ENCODE data around the gene ARPC5. TPM values are rescaled to one million over a fixed set of nuclear protein-coding genes. Genes with fewer than 3 reads are reported as not detected.

Gene ARPC5
- total RNA-seq, 1 experiment from 2014 or later, result 148 TPM

DNA sequence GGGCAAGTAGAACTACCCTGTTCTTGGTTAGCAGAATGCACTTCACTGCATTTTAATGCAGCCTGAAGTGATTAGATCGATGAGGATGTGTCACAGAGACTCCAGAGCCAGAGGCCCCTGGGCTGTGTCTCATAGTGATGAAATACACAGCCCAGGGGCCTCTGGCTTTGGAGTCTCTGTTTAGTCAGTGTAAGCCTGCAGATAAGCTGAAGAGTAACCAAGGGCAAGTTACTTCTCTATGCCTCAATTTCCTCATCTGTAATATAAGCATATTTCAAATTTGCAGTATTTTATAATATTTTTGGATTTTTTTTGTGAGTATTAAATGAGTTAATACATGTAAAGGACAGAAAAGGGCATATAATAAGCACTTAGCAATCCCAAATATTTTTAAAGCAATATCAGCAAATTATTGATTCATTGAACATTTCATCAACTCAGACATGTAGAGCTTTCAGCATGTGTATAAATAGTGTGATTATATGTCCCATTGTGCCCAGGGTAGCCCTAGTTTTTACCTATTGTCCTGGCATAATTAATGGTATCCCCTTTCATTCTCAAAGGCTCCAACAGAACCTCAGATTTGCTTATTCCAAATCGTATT, 41.1 kb upstream of the ARPC5 start:
- CTCF ChIA-PET, result no interaction called here
- no TSS peak for BruUV-seq (replicated peaks)
- no peak overlapping the region for H3K27ac Mint-ChIP-seq (ENCODE audit: unreplicated experiment)
- no peaks in the 10 kb centered on the region for H3K9me3 Mint-ChIP-seq (ENCODE audit: low read depth, unreplicated experiment)
- H3K36me3 Mint-ChIP-seq (ENCODE audit: insufficient read depth, unreplicated experiment), result no peaks in the 10 kb centered on the region
- H3K4me1 Mint-ChIP-seq (ENCODE audit: low read depth, unreplicated experiment), result no peaks in the 10 kb centered on the region
- TF ChIP-seq, protein P1, sequence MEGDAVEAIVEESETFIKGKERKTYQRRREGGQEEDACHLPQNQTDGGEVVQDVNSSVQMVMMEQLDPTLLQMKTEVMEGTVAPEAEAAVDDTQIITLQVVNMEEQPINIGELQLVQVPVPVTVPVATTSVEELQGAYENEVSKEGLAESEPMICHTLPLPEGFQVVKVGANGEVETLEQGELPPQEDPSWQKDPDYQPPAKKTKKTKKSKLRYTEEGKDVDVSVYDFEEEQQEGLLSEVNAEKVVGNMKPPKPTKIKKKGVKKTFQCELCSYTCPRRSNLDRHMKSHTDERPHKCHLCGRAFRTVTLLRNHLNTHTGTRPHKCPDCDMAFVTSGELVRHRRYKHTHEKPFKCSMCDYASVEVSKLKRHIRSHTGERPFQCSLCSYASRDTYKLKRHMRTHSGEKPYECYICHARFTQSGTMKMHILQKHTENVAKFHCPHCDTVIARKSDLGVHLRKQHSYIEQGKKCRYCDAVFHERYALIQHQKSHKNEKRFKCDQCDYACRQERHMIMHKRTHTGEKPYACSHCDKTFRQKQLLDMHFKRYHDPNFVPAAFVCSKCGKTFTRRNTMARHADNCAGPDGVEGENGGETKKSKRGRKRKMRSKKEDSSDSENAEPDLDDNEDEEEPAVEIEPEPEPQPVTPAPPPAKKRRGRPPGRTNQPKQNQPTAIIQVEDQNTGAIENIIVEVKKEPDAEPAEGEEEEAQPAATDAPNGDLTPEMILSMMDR (IDR thresholded peaks at IDR 0.05; ENCODE audit: unreplicated experiment), result no peak
- peak; percentile 8 for DNase-seq
- intact Hi-C loops (cut with micrococcal nuclease; ENCODE audit: unreplicated experiment), result no loop called here
- no peak overlapping the region for H3K4me3 Mint-ChIP-seq (ENCODE audit: low read depth, unreplicated experiment)
- H3K27me3 Mint-ChIP-seq (ENCODE audit: unreplicated experiment), result peaks cover 16% of the 10 kb centered on the region

DNA sequence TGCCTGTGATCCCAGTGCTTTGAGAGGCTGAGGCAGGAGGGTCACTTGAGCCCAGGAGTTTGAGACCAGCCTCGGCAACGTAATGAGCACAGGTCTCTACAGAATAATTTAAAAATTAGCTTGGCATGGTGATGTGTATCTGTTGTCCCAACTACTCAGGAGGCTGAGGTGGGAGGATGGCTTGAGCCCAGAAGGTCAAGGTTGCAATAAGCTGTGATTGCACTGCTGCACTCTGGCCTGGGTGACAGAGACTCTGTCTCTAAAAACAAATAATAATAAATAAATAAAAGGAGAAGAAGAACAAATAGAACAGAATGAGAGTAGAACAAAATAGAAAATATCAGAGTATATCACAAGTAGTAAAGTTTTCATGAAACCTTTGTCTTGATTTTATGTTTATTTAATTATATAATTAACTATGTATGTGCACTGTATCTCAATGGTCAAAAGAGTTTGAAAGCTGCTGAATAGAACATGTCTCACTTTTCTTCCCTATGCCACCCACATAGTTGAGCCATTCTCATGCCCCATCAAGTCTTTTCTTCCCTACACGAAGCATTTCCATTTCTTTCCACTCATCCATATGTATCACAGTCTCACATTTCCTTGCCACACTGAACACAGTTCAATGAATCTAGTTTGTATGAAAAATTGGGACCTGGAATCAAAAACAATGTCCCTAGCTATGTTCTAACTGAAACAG, 40.5 kb upstream of the ARPC5 start:
- CTCF ChIA-PET, result no interaction called here
- H3K9me3 Mint-ChIP-seq (ENCODE audit: low read depth, unreplicated experiment), result no peaks in the 10 kb centered on the region

DNA sequence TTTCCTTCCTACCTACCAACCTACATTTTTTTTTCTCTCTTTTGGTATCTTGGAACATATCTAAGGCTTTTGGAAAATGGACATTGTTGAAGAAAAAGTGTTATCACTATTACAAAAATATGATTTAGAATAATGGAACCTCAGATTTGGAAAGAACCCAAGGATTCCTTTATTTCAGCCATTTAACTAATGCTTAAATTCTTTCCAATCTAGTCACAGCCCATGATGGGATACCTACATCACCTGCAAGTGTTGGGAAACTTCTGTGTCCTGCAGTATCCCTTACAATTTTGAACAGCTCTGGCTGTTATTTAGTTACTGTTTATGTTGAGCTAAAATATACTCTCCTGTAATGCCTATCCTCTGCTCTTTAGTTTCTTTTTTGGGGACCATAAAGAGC, 39.8 kb upstream of the ARPC5 start:
- Mint-ChIP-seq H3K4me3 (ENCODE audit: low read depth, unreplicated experiment) (no peak overlapping the region), H3K27me3 (ENCODE audit: unreplicated experiment) (peaks cover 16% of the 10 kb centered on the region), H3K27ac (ENCODE audit: unreplicated experiment) (no peak overlapping the region), H3K36me3 (ENCODE audit: insufficient read depth, unreplicated experiment) (no peaks in the 10 kb centered on the region), H3K4me1 (ENCODE audit: low read depth, unreplicated experiment) (no peaks in the 10 kb centered on the region), H3K9me3 (ENCODE audit: low read depth, unreplicated experiment) (no peaks in the 10 kb centered on the region)
- TF ChIP-seq, protein P1 (IDR thresholded peaks at IDR 0.05; ENCODE audit: unreplicated experiment), result no peak
- intact Hi-C loops (cut with micrococcal nuclease; ENCODE audit: unreplicated experiment), result no loop called here
- BruUV-seq (replicated peaks), result no TSS peak
- CTCF ChIA-PET, result interaction anchor here (0.7 kb wide), 1 partner anchor 213 kb away, joined by 3 read pairs; no protein-coding TSS in a partner anchor
- no peak for DNase-seq

More for the DNA sequence above, 40.5 kb upstream of the ARPC5 start:
- BruUV-seq (replicated peaks), result no TSS peak
- intact Hi-C loops (cut with micrococcal nuclease; ENCODE audit: unreplicated experiment), result no loop called here
- no peak overlapping the region for H3K4me3 Mint-ChIP-seq (ENCODE audit: low read depth, unreplicated experiment)
- H3K27me3 Mint-ChIP-seq (ENCODE audit: unreplicated experiment), result peaks cover 16% of the 10 kb centered on the region
- TF ChIP-seq, protein P1 (IDR thresholded peaks at IDR 0.05; ENCODE audit: unreplicated experiment), result no peak
- H3K27ac Mint-ChIP-seq (ENCODE audit: unreplicated experiment), result no peak overlapping the region
- no peaks in the 10 kb centered on the region for H3K36me3 Mint-ChIP-seq (ENCODE audit: insufficient read depth, unreplicated experiment)
- H3K4me1 Mint-ChIP-seq (ENCODE audit: low read depth, unreplicated experiment), result no peaks in the 10 kb centered on the region
- no peak for DNase-seq

DNA sequence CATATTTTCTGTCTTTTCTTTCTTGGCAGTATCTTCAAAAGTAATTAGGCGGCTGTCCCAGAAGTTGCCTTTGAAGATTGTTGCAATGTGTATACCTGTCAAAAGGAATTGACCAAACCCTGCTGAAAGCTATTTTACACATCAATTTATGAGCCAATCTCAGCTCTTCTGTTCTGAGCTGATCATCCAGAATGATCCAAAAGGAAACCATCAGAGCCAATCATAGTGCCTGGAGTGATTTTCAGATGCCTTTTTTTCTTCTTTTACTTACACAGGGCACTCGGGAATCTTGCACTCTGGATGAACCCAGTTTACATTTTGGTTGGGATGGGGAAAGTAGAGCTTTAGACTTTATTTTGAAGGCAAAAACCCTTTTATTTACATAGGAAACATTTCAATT, 39.3 kb upstream of the ARPC5 start:
- BruUV-seq (replicated peaks), result no TSS peak
- TF ChIP-seq, protein P1 (IDR thresholded peaks at IDR 0.05; ENCODE audit: unreplicated experiment), result no peak
- CTCF ChIA-PET, result interaction anchor here (0.7 kb wide), 1 partner anchor 213 kb away, joined by 3 read pairs; no protein-coding TSS in a partner anchor
- no peaks in the 10 kb centered on the region for H3K9me3 Mint-ChIP-seq (ENCODE audit: low read depth, unreplicated experiment)
- H3K4me1 Mint-ChIP-seq (ENCODE audit: low read depth, unreplicated experiment), result no peaks in the 10 kb centered on the region
- intact Hi-C loops (cut with micrococcal nuclease; ENCODE audit: unreplicated experiment), result no loop called here
- DNase-seq, result no peak
- no peaks in the 10 kb centered on the region for H3K36me3 Mint-ChIP-seq (ENCODE audit: insufficient read depth, unreplicated experiment)
- no peak overlapping the region for H3K4me3 Mint-ChIP-seq (ENCODE audit: low read depth, unreplicated experiment)
- H3K27me3 Mint-ChIP-seq (ENCODE audit: unreplicated experiment), result peaks cover 16% of the 10 kb centered on the region
- no peak overlapping the region for H3K27ac Mint-ChIP-seq (ENCODE audit: unreplicated experiment)
